NOMO-1 treated with dmso at 0.1 percent for 144 hours (cell line): ENCODE data around the gene GSPT1.

ENCODE experiments used
- DNase-seq: peaks from one replicate; lab custom pipeline; 2025; ENCODE audit not compliant: unreplicated experiment; lab: John Stamatoyannopoulos, UW

GSPT1 gene

GRCh38 chr16:11913425-11914079, 2.2 kb downstream of the GSPT1 start:
- no peak for DNase-seq

DNA sequence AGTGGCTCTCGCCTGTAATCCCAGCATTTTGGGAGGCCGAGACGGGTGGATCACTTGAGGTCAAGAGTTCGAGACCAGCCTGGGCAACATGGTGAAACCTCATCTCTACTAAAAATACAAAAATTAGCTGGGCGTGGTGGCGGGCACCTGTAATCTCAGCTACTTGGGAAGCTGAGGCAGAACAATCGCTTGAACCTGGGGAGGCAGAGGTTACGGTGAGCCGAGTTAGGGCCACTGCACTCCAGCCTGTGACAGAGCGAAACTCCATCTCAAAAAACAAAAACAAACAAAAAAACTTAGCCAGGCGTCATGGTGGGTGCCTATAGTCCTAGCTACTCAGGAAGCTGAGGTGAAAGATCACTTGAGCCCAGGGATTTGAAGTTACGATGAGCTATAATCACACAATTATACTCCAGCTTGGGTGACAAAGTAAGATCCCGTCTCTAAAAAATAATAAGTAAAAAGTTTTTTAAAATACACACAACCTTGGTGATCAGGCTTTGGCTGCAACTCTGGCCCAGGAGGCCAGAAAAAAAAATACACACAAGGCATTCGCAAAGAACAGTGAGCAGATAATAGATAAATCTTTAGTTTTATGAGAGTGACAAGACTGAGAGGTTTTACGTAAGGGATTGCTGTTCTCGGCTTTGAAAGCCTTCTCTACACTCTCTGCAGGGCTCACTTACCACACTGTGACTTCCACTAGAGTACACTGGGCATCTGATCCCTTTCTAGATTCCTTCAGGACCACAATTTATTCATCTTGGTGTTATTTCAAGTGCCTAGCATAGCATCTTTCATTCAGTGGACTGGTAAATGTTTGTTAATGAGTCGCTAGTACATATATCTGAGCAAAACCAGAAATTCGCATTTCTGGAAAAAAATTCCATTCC, 5.9 kb downstream of the GSPT1 start:
- DNase-seq: no peak

DNA sequence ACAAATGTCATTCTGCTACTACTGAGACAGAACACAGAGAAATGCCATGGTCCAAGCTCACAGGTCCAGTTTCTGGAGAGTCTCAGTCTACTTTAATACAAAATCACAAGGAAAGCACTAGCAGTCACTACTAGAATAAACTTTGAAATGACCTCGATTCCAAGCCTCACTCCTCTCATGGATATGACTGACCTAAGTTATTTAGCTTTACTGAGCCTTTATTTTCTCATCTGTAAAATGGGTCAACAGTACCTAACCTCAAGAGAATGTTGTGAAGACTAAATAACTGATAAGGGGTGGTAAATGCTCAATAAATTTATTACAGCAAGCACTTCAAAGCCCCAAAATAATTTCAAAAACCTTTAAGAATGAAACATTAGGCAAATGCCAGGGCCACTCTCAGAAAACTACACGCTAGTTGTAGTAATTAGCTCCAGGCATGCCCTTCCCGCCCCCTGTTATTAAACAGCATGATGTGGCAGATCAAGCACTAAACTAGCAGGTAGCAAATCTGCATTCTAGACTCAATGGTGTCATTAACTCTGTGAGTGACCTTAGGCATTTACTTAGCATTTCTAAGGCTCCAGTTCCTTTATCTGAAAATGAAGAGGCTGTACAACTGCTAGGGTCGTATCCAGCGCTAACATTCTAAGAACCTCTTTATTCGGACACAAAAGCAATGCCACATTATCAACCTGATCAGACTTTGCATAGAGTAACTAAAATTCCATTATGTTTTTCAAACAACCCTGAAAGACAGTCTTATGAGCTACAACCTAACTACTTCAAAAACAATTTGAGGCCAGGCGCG, 8.4 kb downstream of the GSPT1 start:
- no peak for DNase-seq

DNA sequence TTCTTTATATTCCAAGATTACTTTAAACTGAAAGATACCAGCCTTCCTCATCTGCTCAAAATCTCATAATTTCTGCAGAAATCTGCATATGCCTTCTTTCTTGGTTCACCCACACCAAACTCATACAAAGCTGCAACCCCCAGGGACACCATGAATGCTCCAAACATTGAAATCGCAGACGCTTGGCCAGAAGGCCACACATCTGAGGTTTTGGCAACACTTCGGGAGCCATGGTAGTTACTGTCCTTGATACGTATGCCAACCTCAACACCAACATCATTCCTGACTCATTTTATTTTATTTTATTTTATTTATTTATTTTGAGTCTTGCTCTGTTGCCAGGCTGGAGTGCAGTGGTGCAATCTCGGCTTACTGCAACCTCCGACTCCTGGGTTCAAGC, 11.8 kb downstream of the GSPT1 start:
- no peak for DNase-seq

DNA sequence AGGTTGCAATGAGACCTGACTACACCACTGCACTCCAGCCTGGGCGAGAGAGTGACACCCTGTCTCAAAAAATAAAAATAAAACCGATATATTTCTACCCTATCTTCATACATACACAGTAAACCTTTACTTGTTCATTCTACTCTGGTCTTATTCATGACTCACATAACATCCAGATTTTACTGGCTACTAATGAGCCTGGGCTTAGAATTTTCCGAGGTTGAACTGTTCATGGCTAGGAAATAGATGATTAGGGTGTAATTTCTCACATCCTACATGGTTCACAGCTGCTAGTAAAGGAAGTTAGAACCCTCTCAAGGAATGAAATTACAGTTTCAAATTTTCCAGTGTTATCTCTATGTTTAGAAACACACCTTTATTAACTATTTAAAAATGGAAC, 14.7 kb downstream of the GSPT1 start:
- no peak for DNase-seq

DNA sequence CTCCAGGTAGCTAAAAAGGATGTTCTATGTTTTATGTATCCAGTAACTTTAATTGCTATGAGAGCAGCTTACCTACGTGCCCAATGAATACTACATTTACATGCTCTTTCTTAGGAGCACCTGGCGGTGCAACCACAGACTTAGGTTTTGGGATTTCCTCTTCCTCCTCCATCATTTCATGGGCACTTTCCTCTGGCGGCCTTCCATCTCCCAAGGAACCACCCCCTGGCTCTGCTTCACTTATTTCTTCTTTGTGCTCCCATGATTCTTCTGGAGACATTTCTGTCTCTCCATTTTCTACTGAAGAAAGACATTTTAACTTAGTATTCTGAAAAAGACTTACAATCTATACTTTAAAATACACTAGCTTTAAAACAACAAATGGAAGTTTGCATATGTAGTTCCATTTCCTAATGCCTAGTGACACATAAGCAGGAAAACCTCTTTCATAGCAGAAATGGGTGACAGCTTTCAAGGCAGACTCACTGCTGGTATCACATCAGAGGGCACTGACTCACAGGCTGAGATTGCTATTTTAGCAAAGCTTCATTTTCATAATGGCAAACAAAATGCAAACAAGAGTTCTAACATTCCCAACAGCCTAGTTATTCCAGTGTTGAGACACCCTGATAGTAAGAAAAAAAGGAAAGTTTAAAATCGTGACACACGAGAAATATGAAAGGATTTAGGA, 19.1 kb downstream of the GSPT1 start:
- DNase-seq: no peak

DNA sequence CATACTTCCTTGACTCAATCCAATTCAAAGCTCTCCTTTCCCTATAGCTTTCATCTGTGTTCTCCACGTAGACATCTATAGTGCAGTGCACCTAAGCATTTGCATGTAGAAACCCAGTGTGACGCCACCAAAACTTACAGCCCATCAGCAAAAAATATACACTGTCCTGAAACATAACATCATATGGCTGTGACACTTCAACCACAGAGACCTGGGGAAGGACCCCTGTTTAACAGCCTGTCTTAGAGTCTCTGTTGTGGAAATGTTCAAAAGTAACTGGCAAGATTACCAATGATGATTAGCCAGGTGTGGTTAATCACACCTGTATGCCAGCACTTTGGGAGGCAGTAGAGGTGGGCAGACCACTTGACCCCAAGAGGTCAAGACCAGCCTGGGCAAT, 22.2 kb downstream of the GSPT1 start:
- no peak for DNase-seq

DNA sequence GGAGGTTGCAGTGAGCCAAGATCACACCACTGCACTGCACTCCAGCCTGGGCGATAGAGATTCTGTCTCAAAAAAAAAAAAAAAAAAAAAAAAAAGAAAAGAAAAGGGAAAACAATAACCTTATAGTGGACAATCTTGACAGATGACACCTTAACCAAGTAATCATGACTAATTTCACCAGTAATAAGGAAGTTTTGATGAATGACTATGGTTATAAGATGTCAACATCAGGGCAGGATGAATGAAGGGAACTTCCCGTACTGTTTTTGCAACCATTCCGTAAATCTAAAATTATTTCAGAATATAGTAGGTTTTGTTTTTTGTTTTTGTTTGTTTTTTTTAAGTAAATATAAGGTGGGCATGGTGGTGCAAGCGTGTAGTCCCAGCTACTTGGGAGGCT, 23.0 kb downstream of the GSPT1 start:
- DNase-seq: no peak

- DNase-seq: no peak
Observed at GRCh38 chr16:11890231-11890965, 25.4 kb downstream of the GSPT1 start.

DNA sequence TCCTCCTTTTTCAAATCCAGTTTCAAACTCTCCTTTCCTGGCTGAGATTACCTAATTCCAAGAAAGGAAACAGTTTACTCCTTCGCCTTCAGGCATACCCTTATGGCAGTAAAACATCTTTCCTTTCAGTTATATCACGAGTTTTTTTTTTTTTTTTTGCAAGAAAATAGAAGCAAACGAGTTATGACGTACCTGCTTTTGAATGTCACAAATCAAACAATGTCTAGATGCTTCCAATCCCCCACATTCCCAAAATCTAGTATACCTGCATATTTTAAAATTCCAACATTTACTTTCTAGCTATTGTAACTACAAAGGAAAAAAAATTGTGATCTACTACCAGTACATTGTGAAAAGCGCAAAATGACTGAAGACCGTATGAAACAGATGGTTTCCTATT, 28.9 kb downstream of the GSPT1 start:
- DNase-seq: no peak

- DNase-seq: no peak
Observed at GRCh38 chr16:11884035-11884434, 31.7 kb downstream of the GSPT1 start.

DNA sequence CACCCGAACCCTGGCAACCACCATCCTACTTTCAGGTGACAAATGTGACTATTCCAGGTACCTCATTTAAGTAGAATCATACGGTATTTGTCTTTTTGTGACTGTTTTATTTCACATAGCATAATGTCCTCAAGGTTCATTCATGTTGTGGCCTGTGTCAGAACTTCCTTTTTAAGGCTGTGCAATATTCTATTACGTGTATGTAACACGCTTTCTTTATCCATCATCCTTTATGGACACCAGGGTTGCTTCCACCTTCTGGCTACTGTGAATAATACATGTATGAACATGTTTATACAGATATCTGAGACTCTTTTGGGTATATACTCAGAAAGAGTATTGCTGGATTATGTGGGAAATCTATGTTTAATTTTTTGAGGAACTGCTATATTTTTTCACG, 35.7 kb downstream of the GSPT1 start:
- no peak for DNase-seq

- DNase-seq: no peak
Observed at GRCh38 chr16:11877374-11877773, 38.4 kb downstream of the GSPT1 start.

DNA sequence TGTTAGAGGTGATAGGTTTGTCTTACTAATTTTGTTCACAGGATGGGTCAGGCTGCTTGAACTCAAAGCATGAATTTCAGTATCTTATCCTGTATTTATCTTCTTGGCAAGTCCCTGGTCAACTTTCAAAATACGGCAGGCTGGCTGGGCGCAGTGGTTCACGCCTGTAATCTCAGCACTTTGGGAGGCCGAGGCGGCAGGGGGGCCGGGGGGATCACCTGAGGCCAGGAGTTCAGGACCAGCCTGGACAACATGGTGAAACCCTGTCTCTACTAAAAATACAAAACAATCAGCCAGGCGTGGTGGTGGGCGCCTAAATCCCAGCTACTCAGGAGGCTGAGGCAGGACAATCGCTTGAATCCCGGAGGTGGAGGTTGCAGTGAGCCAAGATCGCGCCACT, 39.5 kb downstream of the GSPT1 start:
- no peak for DNase-seq

- DNase-seq: no peak
Observed at GRCh38 chr16:11875721-11876120, 40.0 kb downstream of the GSPT1 start.

- no peak for DNase-seq
Observed at GRCh38 chr16:11871193-11871592, 44.6 kb downstream of the GSPT1 start.

DNA sequence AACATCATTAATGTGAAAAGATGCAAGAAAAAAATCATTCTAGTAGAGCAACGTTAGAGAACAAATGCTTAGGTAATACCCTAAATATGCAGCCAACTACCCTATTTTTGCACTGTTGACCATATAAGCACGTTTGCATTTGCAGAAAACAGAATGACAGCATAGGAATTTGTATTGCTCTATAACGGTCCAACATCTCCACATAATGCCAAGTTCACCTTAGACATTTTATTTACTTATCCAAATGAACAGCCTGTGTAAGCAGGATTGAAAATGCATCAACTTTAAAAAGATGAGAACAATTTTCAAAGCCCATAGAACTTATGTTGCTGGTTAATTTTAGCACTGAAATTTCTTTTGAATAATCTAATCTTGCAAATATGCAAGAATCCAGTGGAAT, 45.4 kb downstream of the GSPT1 start:
- DNase-seq: no peak

DNA sequence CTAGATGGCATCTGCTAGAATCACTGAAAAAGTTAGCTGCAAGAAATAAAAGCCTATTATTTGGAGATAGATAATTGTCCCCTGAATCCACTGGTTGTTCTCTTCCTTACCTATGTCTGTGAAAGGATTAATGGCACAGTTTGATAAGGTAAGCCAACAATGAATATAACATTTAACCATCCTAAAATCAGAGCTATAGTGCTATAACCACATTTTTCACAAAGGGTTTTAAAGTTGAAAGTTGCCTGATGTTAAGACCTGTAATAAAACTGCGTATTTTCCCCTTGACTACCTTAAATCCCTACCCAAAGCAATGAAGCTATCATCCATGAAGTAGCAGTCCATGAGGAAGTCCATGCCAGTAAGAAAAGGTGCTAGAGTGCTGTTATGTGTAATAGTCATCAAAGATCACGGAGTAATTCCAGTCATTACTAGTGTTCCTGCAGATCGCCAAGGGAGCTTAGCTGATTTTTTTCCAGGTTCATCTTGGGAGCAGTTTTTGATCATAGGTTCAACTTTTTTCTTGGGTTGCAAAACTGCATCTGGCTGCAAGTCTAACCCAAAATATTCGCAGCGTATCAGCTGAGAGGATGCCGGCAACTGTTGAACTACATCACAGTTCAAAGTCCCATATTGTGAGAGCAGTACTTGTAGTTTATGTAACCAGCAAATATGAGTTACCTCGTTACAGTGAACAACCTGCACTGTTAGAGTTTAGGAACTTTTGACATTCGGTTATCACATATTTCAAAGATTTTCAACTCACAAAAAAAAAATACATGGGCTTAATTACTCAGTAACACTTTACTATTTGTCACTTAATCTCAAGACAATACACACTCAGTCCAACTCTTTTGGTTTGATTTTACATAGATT, 46.2 kb downstream of the GSPT1 start:
- no peak for DNase-seq

DNA sequence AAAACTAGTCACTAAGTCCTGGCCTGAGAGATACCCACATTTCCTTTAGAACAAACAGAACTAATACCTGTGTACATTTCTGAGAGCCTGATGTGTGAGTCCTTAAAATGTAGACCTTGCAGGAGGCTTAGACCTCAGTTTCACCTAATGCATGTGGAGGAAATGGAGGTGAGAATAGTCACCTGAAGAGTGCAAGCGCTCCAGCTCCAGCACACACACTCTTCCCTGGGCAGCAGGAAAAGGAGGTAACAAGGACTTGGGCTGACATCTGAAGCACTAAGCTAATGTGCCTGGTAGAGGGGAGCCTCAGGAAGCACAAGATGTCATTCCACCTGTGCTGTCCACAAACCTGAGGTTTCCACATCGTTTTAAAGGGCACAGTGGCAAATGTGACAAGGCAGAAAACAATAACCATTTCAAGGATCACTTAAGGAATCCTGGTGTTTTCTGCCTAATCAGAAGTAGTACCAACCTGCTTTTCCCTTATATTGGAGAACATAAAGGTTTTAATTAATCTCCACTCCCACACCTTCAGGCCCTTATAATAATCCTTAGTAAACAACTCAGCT, 47.3 kb downstream of the GSPT1 start:
- DNase-seq: no peak
